ENCODE data around the gene SPINT2.
A peak's percentile ranks its signal among the peaks of the same experiment; 100 is the strongest.
"Not testable (repeated sequence)": the region's sequence is repeated elsewhere in the genome, so short reads cannot be mapped to it uniquely, and the experiment has no call there.

The SPINT2 gene

DNA sequence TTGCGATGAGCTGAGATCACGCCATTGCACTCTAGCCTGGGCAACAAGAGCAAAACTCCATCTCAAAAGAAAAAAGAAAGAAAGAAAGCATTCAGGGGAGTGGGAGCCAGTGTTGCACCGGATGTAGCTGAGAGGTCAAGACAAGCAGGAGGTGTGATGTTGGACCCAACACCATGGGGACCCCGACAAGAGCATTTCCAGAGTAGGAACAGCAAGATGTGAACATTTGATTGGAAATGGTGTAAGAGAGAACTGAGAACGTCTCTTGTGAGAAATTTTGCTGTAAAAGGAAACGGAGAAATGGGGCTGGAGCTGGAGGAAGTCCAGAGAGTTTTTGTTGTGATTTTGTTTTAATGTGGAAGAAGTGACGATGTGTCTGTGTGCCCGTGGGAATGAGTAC, 24.6 kb upstream of the SPINT2 start:
- no peak for DNase-seq (ENCODE audit: low spot score)

- no peak for DNase-seq (ENCODE audit: low spot score)
Observed at GRCh38 chr19:38243279-38243673, 21.1 kb upstream of the SPINT2 start.

DNA sequence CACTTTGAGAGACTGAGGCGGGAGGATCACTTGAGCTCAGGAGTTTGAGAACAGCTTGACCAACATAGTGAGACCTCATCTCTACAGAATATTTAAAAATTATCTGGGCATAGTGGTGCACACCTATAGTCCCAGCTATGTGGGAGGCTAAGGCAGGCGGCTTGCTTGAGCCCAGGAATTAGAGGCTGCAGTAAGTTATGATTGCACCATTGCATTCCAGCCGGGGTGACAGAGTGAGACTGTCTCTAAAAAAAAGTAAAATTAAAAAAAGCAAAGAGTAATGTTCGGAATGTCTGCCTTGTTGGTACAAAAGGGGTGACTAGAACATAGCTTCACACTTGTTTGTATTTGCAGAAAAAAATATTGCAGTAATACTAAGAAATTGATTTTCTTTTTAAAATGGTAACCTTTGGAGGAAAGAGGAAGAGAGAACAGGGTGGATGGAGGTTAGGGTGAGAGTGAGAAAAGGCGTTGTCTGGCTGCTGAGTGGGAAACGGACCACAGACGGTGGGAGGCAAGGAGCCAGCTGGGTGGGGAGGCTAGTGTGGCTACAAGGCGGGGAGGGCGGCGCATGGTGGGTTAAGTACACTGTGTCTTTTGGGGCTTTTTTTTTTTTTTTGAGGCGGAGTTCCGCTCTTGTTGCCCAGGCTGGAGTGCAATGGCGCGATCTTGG, 18.4 kb upstream of the SPINT2 start:
- DNase-seq (ENCODE audit: low spot score), result no peak

- no peak for DNase-seq (ENCODE audit: low spot score)
Observed at GRCh38 chr19:38247126-38247525, 17.2 kb upstream of the SPINT2 start.

DNA sequence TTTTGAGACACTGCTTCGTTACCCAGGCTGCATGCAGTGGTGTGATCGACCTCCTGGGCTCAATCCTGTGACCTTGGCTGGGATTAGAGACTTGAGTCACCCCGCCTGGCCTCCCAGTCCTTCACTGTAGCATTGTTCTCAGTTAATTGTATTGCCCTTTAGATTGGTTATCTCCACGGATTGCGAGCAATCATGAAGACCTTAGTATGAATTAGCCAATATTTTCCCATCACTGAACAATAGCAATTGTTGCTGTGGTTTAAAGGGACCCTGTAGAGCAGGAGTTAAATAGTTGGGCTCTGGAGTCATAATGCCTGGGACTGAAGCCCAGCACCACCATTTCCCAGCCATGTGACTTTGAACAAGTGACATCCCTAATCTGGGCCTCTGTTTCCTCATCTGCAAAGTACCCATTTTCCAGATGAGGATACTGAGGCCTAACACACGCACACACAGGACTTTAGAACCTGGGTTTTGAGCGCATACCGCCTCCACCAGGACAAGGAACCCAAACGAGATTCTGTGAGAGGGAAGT, 16.6 kb upstream of the SPINT2 start:
- no peak for DNase-seq (ENCODE audit: low spot score)

GRCh38 chr19:38248421-38248820, 16.0 kb upstream of the SPINT2 start:
- DNase-seq (ENCODE audit: low spot score), result no peak

DNA sequence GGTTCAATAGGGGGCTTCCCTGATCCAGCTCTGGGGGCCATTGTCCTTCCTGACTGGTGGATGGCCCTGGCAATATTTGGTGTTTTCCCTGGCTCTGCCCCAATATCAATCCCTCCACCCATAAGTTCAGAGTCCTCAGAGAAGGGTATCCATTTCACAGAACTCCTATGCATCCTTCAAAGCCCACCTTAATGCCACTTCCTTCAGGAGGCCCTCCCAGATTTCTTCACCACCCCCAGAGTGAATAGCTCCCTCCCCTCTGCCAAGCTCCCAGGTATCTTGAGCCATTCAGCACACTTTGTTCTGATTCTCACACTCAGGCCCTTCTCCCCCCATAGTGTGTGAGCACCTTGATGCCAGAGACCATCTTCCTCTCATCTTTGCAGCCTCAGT, 13.9 kb upstream of the SPINT2 start:
- no peak for DNase-seq (ENCODE audit: low spot score)

- DNase-seq (ENCODE audit: low spot score), result no peak
Observed at GRCh38 chr19:38250821-38251563, 13.4 kb upstream of the SPINT2 start.

DNA sequence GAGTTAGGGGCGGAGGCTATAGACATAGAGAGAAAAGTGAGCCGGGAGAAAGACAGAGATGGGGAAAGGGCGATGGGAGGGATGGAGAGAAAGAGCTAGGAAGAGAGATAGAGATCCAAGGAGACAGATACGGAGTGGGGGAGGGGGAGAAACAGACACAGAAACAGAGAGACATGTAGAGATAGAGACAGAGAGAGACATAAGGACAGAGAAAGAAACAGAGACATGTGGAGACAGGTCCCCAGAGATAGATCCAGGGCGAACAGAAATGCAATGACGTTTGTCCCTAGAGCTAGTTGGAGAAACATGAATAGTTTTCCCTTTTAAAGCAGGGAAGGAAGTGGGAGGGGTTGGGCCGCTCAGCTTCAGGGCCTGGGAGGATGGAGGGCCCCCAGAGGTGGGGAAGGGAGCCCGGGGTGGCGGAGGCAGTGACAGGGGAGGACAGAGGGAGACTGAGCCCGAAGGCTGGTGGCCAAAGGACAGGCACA, 12.8 kb upstream of the SPINT2 start:
- no peak for DNase-seq (ENCODE audit: low spot score)

- no peak for DNase-seq (ENCODE audit: low spot score)
Observed at GRCh38 chr19:38252385-38252784, 12.0 kb upstream of the SPINT2 start.

DNA sequence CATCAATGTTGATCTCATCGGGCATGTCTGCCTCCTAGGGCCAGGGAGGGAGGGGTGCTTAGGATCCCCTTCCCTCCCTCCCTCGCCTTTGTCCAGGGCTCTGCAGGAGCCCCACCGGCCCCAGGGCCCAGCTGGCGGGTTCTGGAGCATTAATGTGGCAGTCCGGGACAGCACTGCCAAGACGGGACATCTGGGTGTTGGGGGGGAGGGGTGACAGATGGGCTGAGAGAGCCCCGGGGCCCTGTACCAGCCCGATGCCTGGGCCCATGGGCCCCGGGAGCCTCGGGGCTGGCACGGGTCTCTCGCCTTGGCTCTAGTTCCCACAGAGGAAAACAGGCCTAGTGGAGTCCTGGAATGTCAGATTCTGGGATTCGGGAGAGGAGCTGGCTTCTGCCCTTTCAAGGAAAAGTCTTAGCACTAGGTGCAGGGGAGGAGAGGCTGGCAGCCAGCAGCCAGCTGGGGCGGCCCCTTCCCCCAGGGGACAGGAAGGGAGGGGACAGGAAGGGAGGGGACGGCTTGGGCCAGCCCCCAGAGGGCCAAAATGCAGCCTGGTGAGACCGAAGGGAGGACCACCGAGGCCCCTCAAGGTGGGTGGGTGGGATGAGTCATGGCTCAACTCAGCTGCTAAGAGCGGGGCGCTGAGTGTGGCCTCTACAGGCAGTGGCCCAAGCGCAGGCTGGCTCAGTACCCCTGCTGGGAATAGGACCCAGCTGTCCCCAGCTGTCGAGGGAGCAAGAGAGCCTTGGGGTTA, 11.3 kb upstream of the SPINT2 start:
- no peak for DNase-seq (ENCODE audit: low spot score)

- no peak for DNase-seq (ENCODE audit: low spot score)
Observed at GRCh38 chr19:38253788-38254187, 10.6 kb upstream of the SPINT2 start.

DNA sequence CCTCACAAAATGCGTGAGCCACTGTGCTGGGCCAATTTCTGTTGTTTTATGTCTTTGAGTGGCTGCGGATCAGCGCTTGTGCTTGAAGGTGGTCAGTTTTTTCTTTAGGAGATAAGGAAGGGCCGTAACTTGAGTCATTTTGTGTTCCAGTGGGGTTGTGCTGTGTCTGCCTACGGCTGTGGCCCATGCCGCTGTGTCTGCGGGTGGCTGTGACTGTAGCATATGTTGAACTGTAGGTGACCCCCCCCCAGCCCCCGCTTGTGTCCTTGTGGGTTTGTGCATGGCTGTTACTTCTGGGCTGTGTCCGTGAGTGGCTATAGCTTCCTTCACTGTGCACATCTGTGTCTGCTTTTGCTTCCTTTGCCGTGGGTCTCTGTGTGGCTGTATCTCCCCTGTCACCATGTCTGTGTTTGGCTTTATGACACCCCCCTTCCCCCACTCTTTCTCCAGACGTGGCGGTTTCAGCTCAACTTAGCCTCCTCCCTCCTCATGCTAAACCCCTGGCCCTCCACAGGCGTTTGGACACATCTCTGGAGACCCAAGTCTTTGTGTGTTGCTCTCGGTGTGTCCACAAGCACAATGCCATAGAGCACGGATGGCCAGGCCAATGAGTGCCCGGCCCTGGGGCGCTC, 8.9 kb upstream of the SPINT2 start:
- DNase-seq (ENCODE audit: low spot score), result no peak

- DNase-seq (ENCODE audit: low spot score), result not testable (repeated sequence)
Observed at GRCh38 chr19:38261942-38262341, 2.4 kb upstream of the SPINT2 start.

DNA sequence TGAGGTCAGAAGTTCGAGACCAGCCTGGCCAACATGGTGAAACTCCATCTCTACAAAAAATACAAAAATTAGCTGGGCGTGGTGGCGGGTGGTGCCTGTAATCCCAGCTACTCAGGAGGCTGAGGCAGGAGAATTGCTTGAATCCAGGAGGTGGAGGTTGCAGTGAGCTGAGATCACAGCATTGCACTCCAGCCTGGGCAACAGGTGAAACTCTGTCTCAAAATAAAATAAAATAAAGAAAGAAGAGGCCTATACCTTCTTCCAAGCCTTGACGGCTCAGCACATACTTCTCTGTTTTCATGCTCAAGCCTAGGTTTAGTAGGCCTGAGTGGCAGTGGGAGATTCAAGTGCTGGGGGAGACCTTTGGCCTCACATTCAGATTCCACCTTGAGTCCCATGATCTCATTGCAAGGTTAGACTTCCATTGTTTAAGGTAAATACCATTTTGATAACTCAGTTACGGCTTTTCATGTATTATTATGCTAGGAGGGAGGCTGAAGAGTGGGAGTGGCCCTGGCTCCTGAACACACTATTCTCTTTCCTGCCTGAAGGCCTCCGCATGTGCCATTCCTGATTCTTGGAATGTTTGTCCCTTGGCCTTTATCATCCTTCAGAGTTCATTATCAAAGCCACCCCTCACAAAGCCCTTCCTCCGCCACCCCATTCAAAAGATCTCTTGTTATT, 1.6 kb upstream of the SPINT2 start:
- DNase-seq (ENCODE audit: low spot score), result no peak

GRCh38 chr19:38263689-38264485, 486 bp upstream of the SPINT2 start:
- DNase-seq (ENCODE audit: low spot score), result peak; percentile 39

GRCh38 chr19:38265213-38265861, 964 bp downstream of the SPINT2 start:
- DNase-seq (ENCODE audit: low spot score), result no peak

DNA sequence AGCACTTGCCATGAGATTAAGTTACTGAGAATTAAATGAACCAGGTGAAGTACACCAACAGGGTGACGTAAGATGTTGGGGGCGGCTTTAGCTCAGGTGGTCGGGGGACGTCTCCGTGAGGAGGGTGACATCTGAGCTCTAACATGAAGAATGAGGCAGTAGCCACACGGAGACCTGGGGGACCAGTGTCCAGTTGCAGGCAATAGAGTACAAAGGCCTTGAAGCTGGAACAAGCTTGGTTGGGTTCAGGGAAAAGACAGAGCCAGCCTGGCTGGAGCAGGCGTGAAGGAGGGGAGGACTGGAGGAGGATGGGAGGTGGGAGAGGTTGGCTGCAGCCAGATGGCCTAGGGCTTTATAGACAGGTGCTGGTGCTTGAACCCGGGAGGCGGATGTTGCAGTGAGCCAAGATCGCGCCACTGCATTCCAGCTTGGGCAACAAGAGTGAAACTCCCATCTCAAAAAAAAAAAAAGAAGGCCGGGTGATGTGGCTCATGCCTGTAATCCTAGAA, 1.6 kb downstream of the SPINT2 start:
- DNase-seq (ENCODE audit: low spot score), result no peak

DNA sequence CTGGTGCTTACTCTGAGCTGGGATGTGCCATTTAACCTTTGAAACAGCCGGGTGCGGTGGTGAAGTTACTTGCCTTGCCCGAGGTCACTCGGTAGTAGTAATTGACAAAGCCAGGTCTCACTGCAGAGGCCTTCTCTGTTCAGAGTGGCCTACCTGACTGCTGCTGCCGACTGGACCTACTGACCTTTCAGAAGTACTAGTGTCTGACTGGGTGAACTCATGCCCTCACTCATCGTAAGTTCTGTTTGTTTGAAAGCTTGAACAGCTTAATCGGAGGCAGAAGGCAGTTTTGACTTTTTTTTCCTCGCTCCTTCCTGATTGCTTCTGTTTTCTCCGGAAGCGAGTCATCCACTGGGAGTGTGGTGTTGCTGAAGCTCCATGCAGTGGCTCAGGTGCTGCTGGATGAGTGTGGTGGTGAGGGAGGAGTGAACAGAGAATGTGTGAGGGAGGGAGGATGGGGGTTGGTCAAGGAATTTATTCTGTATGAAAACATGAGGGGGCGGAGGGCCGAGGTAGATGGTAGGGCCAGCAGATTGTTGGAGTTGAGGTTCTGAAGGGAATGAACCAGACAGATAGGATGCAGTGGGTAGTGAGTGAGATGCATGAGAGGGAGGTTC, 2.7 kb downstream of the SPINT2 start:
- DNase-seq (ENCODE audit: low spot score), result no peak
